ENCODE data around the gene RABL2A.
A peak's percentile ranks its signal among the peaks of the same experiment; 100 is the strongest.
"Not testable (repeated sequence)": the region's sequence is repeated elsewhere in the genome, so short reads cannot be mapped to it uniquely, and the experiment has no call there.

The RABL2A gene

GRCh38 chr2:113652599-113652998 lies 25.5 kb downstream of the RABL2A start:
- not testable (repeated sequence) for H3K4me3 Mint-ChIP-seq, H3K4me1 Mint-ChIP-seq, H3K27me3 Mint-ChIP-seq, H3K9me3 Mint-ChIP-seq, H3K36me3 Mint-ChIP-seq, H3K27ac Mint-ChIP-seq, ATAC-seq

DNA sequence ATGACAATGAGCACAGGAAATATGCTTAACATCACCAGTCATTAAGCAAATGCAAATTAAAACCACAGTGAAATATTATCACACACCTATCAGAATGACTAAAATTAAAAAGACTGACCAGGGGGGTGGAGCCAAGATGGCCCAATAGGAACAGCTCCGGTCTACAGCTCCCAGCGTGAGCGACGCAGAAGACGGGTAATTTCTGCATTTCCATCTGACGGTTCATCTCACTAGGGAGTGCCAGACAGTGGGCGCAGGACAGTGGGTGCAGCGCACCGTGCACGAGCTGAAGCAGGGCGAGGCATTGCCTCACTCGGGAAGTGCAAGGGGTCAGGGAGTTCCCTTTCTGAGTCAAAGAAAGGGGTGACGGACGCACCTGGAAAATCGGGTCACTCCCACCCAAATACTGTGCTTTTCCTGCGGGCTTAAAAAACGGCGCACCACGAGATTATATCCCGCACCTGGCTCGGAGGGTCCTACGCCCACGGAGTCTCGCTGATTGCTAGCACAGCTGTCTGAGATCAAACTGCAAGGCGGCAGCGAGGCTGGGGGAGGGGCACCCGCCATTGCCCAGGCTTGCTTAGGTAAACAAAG lies 29.1 kb downstream of the RABL2A start:
- not testable (repeated sequence) for H3K4me1 Mint-ChIP-seq, H3K27me3 Mint-ChIP-seq, H3K9me3 Mint-ChIP-seq, H3K36me3 Mint-ChIP-seq
- Mint-ChIP-seq H3K4me3 (peak overlapping the region; percentile 81), H3K27ac (peak overlapping the region; percentile 74)
- ATAC-seq, result peak; percentile 95

DNA sequence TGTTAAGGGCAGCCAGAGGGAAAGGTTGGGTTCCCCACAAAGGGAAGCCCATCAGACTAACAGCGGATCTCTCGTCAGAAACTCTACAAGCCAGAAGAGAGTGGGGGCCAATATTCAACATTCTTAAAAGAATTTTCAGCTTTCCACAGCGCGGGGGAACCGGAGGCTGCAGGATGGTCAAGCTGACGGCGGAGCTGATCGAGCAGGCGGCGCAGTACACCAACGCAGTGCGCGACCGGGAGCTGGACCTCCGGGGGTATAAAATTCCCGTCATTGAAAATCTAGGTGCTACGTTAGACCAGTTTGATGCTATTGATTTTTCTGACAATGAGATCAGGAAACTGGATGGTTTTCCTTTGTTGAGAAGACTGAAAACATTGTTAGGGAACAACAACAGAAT lies 30.7 kb downstream of the RABL2A start:
- not testable (repeated sequence) for H3K27ac Mint-ChIP-seq, ATAC-seq, H3K4me1 Mint-ChIP-seq, H3K9me3 Mint-ChIP-seq, H3K36me3 Mint-ChIP-seq, H3K4me3 Mint-ChIP-seq, H3K27me3 Mint-ChIP-seq

- H3K36me3 Mint-ChIP-seq, H3K9me3 Mint-ChIP-seq, H3K4me1 Mint-ChIP-seq, ATAC-seq, H3K4me3 Mint-ChIP-seq, H3K27ac Mint-ChIP-seq, H3K27me3 Mint-ChIP-seq: not testable (repeated sequence)
Measured at GRCh38 chr2:113663285-113664060, 36.4 kb downstream of the RABL2A start.

- not testable (repeated sequence) for H3K27me3 Mint-ChIP-seq, H3K4me1 Mint-ChIP-seq, ATAC-seq, H3K9me3 Mint-ChIP-seq, H3K36me3 Mint-ChIP-seq, H3K4me3 Mint-ChIP-seq, H3K27ac Mint-ChIP-seq
Measured at GRCh38 chr2:113664761-113665533, 37.9 kb downstream of the RABL2A start.

DNA sequence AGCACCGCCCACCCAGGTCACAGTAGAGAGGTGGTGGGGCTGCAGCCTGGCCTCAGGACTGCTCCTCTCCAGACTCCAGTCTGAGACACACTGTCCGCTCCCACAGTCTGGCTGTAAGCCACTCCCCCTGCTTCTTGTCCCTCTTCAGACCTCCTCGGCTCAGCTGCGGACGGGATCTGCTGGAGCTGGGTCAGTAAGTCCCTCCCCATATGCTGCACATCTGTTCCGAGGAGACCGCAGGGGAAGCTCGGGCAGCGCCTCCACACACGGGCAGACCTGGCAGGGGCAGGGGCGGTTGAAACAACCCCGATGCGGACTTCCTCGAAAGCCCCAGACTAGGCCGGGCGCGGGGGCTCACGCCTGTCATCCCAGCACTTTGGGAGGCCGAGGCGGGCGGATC lies 41.9 kb downstream of the RABL2A start:
- H3K9me3 Mint-ChIP-seq, H3K27ac Mint-ChIP-seq, H3K36me3 Mint-ChIP-seq, H3K4me1 Mint-ChIP-seq, H3K27me3 Mint-ChIP-seq, H3K4me3 Mint-ChIP-seq: not testable (repeated sequence)
- ATAC-seq, result peak; percentile 26

GRCh38 chr2:113672326-113672932 lies 45.4 kb downstream of the RABL2A start:
- H3K4me1 Mint-ChIP-seq, result no peaks in the 10 kb centered on the region
- ATAC-seq, result no peak
- no peaks in the 10 kb centered on the region for H3K9me3 Mint-ChIP-seq
- H3K27me3 Mint-ChIP-seq, result no peaks in the 10 kb centered on the region
- H3K27ac Mint-ChIP-seq, result no peak overlapping the region
- no peak overlapping the region for H3K4me3 Mint-ChIP-seq
- H3K36me3 Mint-ChIP-seq, result no peaks in the 10 kb centered on the region

DNA sequence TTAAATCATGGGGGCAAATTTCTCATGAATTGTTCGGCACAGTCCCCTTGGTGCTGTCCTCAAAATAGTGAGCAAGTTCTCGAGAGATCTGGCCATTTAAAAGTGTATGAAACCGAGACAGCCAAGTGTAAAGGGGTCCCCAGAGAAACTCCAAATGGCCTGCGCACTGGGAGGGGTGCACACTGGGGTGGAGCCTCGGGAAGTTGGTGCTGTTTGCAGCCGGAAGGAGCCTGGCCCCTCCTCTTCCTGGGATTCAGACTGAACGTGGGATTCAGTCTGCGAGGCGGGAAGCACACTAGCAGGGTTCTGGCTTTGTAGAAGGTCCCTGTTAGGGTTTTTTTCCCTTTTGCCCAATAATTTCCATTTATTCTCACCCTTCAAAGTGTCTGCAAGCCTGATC lies 48.8 kb downstream of the RABL2A start:
- Mint-ChIP-seq H3K27me3 (no peaks in the 10 kb centered on the region), H3K27ac (no peak overlapping the region), H3K4me3 (no peak overlapping the region), H3K4me1 (no peaks in the 10 kb centered on the region), H3K36me3 (no peaks in the 10 kb centered on the region), H3K9me3 (no peaks in the 10 kb centered on the region)
- ATAC-seq, result no peak

GRCh38 chr2:113676623-113677266 lies 49.7 kb downstream of the RABL2A start:
- Mint-ChIP-seq H3K9me3 (no peaks in the 10 kb centered on the region), H3K27me3 (no peaks in the 10 kb centered on the region), H3K36me3 (no peaks in the 10 kb centered on the region), H3K4me1 (no peaks in the 10 kb centered on the region), H3K4me3 (no peak overlapping the region), H3K27ac (peak overlapping the region; percentile 33)
- ATAC-seq, result no peak

DNA sequence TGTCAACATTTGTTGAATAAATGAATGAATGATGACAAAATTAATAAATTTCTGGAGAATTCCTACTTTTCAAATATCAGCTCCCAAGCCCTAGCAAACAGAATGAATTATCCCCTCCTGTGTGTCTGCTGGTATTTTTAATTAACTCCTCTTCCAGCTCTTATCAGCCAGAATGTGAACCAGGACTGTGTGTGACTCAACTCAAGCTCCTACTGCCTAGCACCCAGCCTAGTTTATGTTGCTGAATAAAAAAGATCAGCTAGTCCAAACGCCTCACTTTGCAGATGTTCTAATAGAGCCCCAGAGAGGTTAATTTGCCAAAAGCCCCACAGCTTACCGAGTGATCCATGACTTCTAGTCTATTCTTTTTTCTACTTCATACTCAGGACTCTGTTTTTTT lies 50.3 kb downstream of the RABL2A start:
- no peaks in the 10 kb centered on the region for H3K9me3 Mint-ChIP-seq
- H3K27ac Mint-ChIP-seq, result peak overlapping the region; percentile 33
- H3K4me1 Mint-ChIP-seq, result no peaks in the 10 kb centered on the region
- no peak for ATAC-seq
- H3K27me3 Mint-ChIP-seq, result no peaks in the 10 kb centered on the region
- no peak overlapping the region for H3K4me3 Mint-ChIP-seq
- H3K36me3 Mint-ChIP-seq, result no peaks in the 10 kb centered on the region

- Mint-ChIP-seq H3K36me3 (no peaks in the 10 kb centered on the region), H3K4me1 (no peaks in the 10 kb centered on the region), H3K27me3 (no peaks in the 10 kb centered on the region), H3K9me3 (no peaks in the 10 kb centered on the region), H3K4me3 (no peak overlapping the region), H3K27ac (no peak overlapping the region)
- ATAC-seq, result no peak
Measured at GRCh38 chr2:113679457-113679856, 52.4 kb downstream of the RABL2A start.

DNA sequence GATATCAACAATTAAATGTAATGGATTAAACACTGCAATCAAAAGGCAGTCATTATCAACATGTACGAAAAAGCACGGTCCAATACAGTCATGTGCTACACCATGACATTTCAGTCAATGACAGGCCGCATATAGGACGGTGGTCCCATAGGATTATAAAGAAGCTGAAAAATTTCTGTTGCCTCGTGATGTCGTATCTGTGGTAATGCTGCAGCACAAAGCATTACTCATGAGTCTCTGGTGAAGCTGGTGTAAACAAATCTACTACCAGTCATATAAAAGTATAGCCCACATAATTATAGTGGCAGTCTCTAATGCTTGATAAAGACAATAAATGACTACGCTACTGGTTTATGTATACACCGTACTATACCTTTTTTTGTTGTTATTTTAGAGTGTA lies 58.4 kb downstream of the RABL2A start:
- no peaks in the 10 kb centered on the region for H3K27me3 Mint-ChIP-seq
- H3K4me3 Mint-ChIP-seq, result no peak overlapping the region
- no peaks in the 10 kb centered on the region for H3K36me3 Mint-ChIP-seq
- peaks cover 3% of the 10 kb centered on the region for H3K9me3 Mint-ChIP-seq
- no peak for ATAC-seq
- peaks cover 1% of the 10 kb centered on the region for H3K4me1 Mint-ChIP-seq
- no peak overlapping the region for H3K27ac Mint-ChIP-seq

DNA sequence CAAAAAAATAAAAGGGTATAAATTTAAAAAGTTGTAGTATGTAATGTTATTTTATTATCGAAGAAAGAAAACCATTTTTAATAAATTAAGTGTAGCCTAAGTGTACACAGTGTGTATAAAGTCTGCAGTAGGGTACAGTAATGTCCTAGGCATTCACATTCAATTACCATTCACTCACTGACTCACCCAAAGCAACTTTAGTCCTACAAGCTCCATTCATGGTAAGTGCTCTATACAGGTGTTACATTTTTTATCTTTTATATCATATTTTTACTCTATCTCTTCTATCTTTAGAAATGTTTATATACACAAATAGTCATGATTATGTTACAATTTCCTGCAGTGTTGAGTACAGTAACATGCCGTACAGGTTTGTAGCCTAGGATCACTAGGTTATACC lies 59.5 kb downstream of the RABL2A start:
- Mint-ChIP-seq H3K9me3 (peaks cover 3% of the 10 kb centered on the region), H3K4me3 (no peak overlapping the region), H3K27me3 (no peaks in the 10 kb centered on the region), H3K36me3 (no peaks in the 10 kb centered on the region), H3K27ac (no peak overlapping the region), H3K4me1 (peaks cover 7% of the 10 kb centered on the region)
- no peak for ATAC-seq

DNA sequence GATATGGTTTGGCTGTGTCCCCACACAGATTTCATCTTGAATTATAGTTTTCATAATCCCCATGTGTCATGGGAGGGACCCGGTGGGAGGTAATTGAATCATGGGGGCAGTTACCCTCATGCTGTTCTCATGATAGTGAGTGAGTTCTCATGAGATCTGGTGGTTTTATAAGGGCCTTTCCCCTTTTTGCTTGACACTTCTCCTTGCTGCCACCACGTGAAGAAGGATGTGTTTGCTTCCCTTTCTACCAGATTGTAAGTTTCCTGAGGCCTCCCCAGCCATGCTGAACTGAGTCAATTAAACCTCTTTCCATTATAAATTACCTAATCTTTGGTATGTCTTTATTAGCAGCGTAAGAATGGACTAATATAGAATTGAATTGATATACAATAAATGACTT lies 63.8 kb downstream of the RABL2A start:
- peaks cover 33% of the 10 kb centered on the region for H3K4me1 Mint-ChIP-seq
- not testable (repeated sequence) for H3K27me3 Mint-ChIP-seq, ATAC-seq, H3K36me3 Mint-ChIP-seq, H3K9me3 Mint-ChIP-seq, H3K4me3 Mint-ChIP-seq
- H3K27ac Mint-ChIP-seq, result peak overlapping the region; percentile 62

Measured in stimulated activated memory B cell treated with anti-CD40 and anti-IgM and Interleukin-4, amounts not matched to agents 10 μg/mL and 1 μg/mL and 100 μg/mL, for 72 hours (primary cell).